H1 (cell line): ENCODE data around the gene TLR5. TPM values are rescaled to one million over a fixed set of nuclear protein-coding genes. Genes with fewer than 3 reads are reported as not detected.

Experiments
- CTCF ChIA-PET: fragments of 300-600 bp; sonication (Branson Sonifier 250); formaldehyde crosslinking; loops from one replicate; lab custom pipeline; 2021; ENCODE audit not compliant: partially characterized antibody; lab: Charles Lee
- POLR2A ChIA-PET: fragments of 300-600 bp; sonication (Branson Sonifier 250); formaldehyde crosslinking; loops from one replicate; lab custom pipeline; 2021; ENCODE audit warnings: inconsistent platforms; ENCODE audit not compliant: partially characterized antibody; lab: Charles Lee
- DNase-seq, 2 experiments: peaks; one replicate each; pipeline versions ENCODE4 v3.0.0 to v3.0.0-alpha.2; 2010 to 2022; ENCODE audit warnings: low spot score in 2 of 2, low read depth in 1 of 2, mixed read lengths in 1 of 2
- FAIRE-seq: peaks from 2 replicates; lab custom pipeline; 2011; peaks lifted over from hg19 to GRCh38; lab: Jason Lieb, UNC
- H2AFZ ChIP-seq: 2 replicates; pipeline ENCODE4 v1.8.1; 2012; ENCODE audit warnings: low read length, inconsistent platforms
- H2AK5ac ChIP-seq: 2 replicates; pipeline ENCODE4 v1.6.1; 2013; ENCODE audit warnings: low read depth, low read length
- H2BK120ac ChIP-seq: replicated peaks from 2 replicates; pipeline ENCODE3; 2013; ENCODE audit warnings: low read depth, low read length, inconsistent platforms
- H2BK12ac ChIP-seq: 2 replicates; pipeline ENCODE4 v1.6.1; 2013; ENCODE audit warnings: low read depth, low read length
- H2BK15ac ChIP-seq: 2 replicates; pipeline ENCODE4 v1.6.1; 2013; ENCODE audit warnings: low read length
- H2BK20ac ChIP-seq: 2 replicates; pipeline ENCODE4 v1.6.1; 2013; ENCODE audit warnings: low read length
- H2BK5ac ChIP-seq: 2 replicates; pipeline ENCODE4 v1.6.1; 2013; ENCODE audit warnings: low read depth, low read length
- H3K14ac ChIP-seq: 2 replicates; pipeline ENCODE4 v1.6.1; 2013; ENCODE audit warnings: inconsistent platforms; ENCODE audit not compliant: insufficient read length
- H3K18ac ChIP-seq: 2 replicates; pipeline ENCODE4 v1.6.1; 2013; ENCODE audit warnings: low read length; ENCODE audit errors: extremely low read depth
- H3K23ac ChIP-seq: 2 replicates; pipeline ENCODE4 v1.6.1; 2013; ENCODE audit warnings: inconsistent platforms; ENCODE audit not compliant: insufficient read length
- H3K23me2 ChIP-seq: 2 replicates; pipeline ENCODE4 v1.6.1; 2013; ENCODE audit warnings: low read depth, low read length
- H3K27ac ChIP-seq: 2 replicates; pipeline ENCODE4 v1.6.1; 2011; ENCODE audit warnings: low read depth, low read length, inconsistent platforms
- H3K27me3 ChIP-seq, 4 experiments: replicated peaks in 1 of 4; 1 replicate in 1 of 4; 2 replicates in 3 of 4; pipeline versions ENCODE4 v1.6.1 to v1.8.1; 2011 to 2013; ENCODE audit warnings: low read length in 3 of 4, mild to moderate bottlenecking in 3 of 4, inconsistent platforms in 2 of 4, mixed read lengths in 2 of 4, moderate library complexity in 1 of 4; ENCODE audit not compliant: control insufficient read depth in 3 of 4, insufficient read depth in 3 of 4; ENCODE audit errors: extremely low read depth in 1 of 4
- H3K36me3 ChIP-seq, 4 experiments: 2 replicates each; pipeline versions ENCODE4 v1.6.1 to v1.8.1; 2011 to 2013; ENCODE audit warnings: mild to moderate bottlenecking in 4 of 4, low read length in 3 of 4, moderate library complexity in 2 of 4, control low read depth in 1 of 4, inconsistent platforms in 1 of 4; ENCODE audit not compliant: insufficient read depth in 4 of 4, control insufficient read depth in 2 of 4
- H3K4ac ChIP-seq: replicated peaks from 2 replicates; pipeline ENCODE3; 2013; ENCODE audit warnings: low read length, low read depth, mixed read lengths, inconsistent platforms; ENCODE audit not compliant: insufficient read length
- H3K4me1 ChIP-seq, 4 experiments: replicated peaks in 1 of 4; 1 replicate in 1 of 4; 2 replicates in 3 of 4; pipeline versions ENCODE4 v1.6.1 to v1.8.1; 2011 to 2013; ENCODE audit warnings: low read length in 3 of 4, inconsistent platforms in 2 of 4, mixed read lengths in 1 of 4; ENCODE audit not compliant: insufficient read depth in 4 of 4, control insufficient read depth in 3 of 4
- H3K4me2 ChIP-seq, 2 experiments: 2 replicates each; pipeline versions ENCODE4 v1.6.1 to v1.8.1; 2011 to 2013; ENCODE audit warnings: low read depth in 2 of 2, low read length in 2 of 2, control low read depth in 1 of 2, inconsistent platforms in 1 of 2, mild to moderate bottlenecking in 1 of 2; ENCODE audit not compliant: insufficient read depth in 1 of 2
- H3K4me3 ChIP-seq, 4 experiments: fragments of 200-600, 300-600 bp in 1 of 4; sonication (generic), shearing (Covaris generic), sonication (Bioruptor Twin) in 1 of 4; 2 replicates each; pipeline versions ENCODE4 v1.5.1 to v1.8.1; 2011 to 2016; ENCODE audit warnings: low read length in 4 of 4, low read depth in 3 of 4, control low read depth in 2 of 4, inconsistent platforms in 2 of 4, mild to moderate bottlenecking in 2 of 4, mixed read lengths in 1 of 4, moderate library complexity in 1 of 4; ENCODE audit not compliant: insufficient read depth in 2 of 4; ENCODE audit errors: extremely low read depth in 1 of 4
- H3K56ac ChIP-seq: replicated peaks from 2 replicates; pipeline ENCODE3; 2013; ENCODE audit warnings: low read depth, mild to moderate bottlenecking, mixed read lengths, low read length, inconsistent platforms; ENCODE audit not compliant: insufficient read length
- H3K79me1 ChIP-seq: 2 replicates; pipeline ENCODE4 v1.6.1; 2013; ENCODE audit warnings: low read depth, low read length, control low read depth
- H3K79me2 ChIP-seq, 2 experiments: 2 replicates each; pipeline versions ENCODE4 v1.6.1 to v1.8.1; 2012 to 2013; ENCODE audit warnings: low read length in 2 of 2, mild to moderate bottlenecking in 2 of 2, inconsistent platforms in 1 of 2; ENCODE audit not compliant: insufficient read depth in 2 of 2, control insufficient read depth in 1 of 2
- H3K9ac ChIP-seq, 4 experiments: replicated peaks in 1 of 4; 1 replicate in 1 of 4; 2 replicates in 3 of 4; pipeline versions ENCODE4 v1.6.1 to v1.8.1; 2011 to 2013; ENCODE audit warnings: low read depth in 3 of 4, low read length in 3 of 4, control low read depth in 2 of 4, mild to moderate bottlenecking in 2 of 4, moderate library complexity in 2 of 4, inconsistent platforms in 1 of 4; ENCODE audit errors: extremely low read depth in 1 of 4
- H3K9me3 ChIP-seq, 2 experiments: 2 replicates each; pipeline versions ENCODE4 v1.6.1 to v1.8.1; 2012 to 2013; ENCODE audit warnings: mild to moderate bottlenecking in 2 of 2, moderate library complexity in 2 of 2, control low read depth in 1 of 2, inconsistent platforms in 1 of 2, low read depth in 1 of 2, low read length in 1 of 2, mixed read lengths in 1 of 2; ENCODE audit not compliant: insufficient read depth in 2 of 2
- H4K20me1 ChIP-seq, 2 experiments: replicated peaks in 1 of 2; 2 replicates each; pipeline versions ENCODE3 to v1.8.1; 2011 to 2013; ENCODE audit warnings: inconsistent platforms in 2 of 2, low read length in 2 of 2, mild to moderate bottlenecking in 1 of 2; ENCODE audit not compliant: insufficient read depth in 2 of 2, control insufficient read depth in 1 of 2
- H4K5ac ChIP-seq: 2 replicates; pipeline ENCODE4 v1.6.1; 2013; ENCODE audit warnings: low read length, low read depth, mixed read lengths, inconsistent platforms; ENCODE audit not compliant: insufficient read length
- H4K8ac ChIP-seq: 2 replicates; pipeline ENCODE4 v1.8.0; 2013; ENCODE audit warnings: mild to moderate bottlenecking, moderate library complexity, low read length, inconsistent platforms; ENCODE audit not compliant: insufficient read depth; ENCODE audit errors: extremely low read depth
- H4K91ac ChIP-seq: replicated peaks from 2 replicates; pipeline ENCODE3; 2013; ENCODE audit warnings: low read length, mixed read lengths, inconsistent platforms; ENCODE audit not compliant: insufficient read length
- CBX8 ChIP-seq: fragments of 300-800, 300-1000 bp; sonication (generic); IDR thresholded peaks from 2 replicates; pipeline ENCODE4 v1.7.1; 2016; ENCODE audit warnings: low read depth, low read length, borderline replicate concordance
- CHD1 ChIP-seq: IDR thresholded peaks from 2 replicates; pipeline ENCODE4 v1.6.1; 2012; ENCODE audit warnings: low read depth, low read length, improper control_type of control experiment
- GTF2F1 ChIP-seq: IDR thresholded peaks from 2 replicates; pipeline ENCODE4 v1.6.1; 2012; ENCODE audit warnings: low read depth, low read length, improper control_type of control experiment, borderline replicate concordance
- KDM4A ChIP-seq: IDR thresholded peaks from one replicate; pipeline ENCODE4 v1.7.1; 2012; ENCODE audit warnings: low read depth, mild to moderate bottlenecking, moderate library complexity, low read length, inconsistent platforms; ENCODE audit not compliant: severe bottlenecking
- MAFK ChIP-seq: IDR thresholded peaks from 2 replicates; pipeline ENCODE4 v1.6.1; 2012; ENCODE audit warnings: low read depth, mild to moderate bottlenecking, improper control_type of control experiment, low read length
- WGBS, 2 experiments: shearing (Covaris generic) in 1 of 2; methylation state at CpG; one replicate each; pipeline versions ENCODE4 v1.1.6 to v1.1.7; 2013 to 2015; ENCODE audit warnings: low lambda C conversion rate in 2 of 2, mixed read lengths in 2 of 2, inconsistent platforms in 1 of 2, low coverage in 1 of 2, missing lambda C conversion rate in 1 of 2; ENCODE audit not compliant: insufficient replicate concordance in 2 of 2, insufficient coverage in 1 of 2, insufficient read length in 1 of 2; ENCODE audit errors: extremely low coverage in 1 of 2, missing lambda C conversion rate in 1 of 2; 5-methylcytosine and 5-hydroxymethylcytosine counted together
- polyA plus RNA-seq, 7 experiments: library from polyadenylated mRNA; depleted of rRNA in 3 of 7; stranded (reverse) in 5 of 7; unstranded in 2 of 7; fragments of >200 nt in 5 of 7; fragments of 200-250 nt in 2 of 7; gene quantifications; 1 replicate in 5 of 7; 2 replicates in 1 of 7; 4 replicates in 1 of 7; pipeline versions ENCODE4 v1.2.1 to v1.2.3, GENCODE V29; 2011 to 2013; ENCODE audit warnings: missing spikeins in 2 of 7, mixed read lengths in 2 of 7
- total RNA-seq: library from RNA; stranded (reverse); fragmentation: NEBNext Ultra II Directional; extraction: Animal tissue kit (Norgen Biotek cat#: 25700); gene quantifications from 2 replicates; pipeline ENCODE4 v1.2.1, GENCODE V29; 2021
- TF ChIP-seq, protein P1 (sequence below): IDR thresholded peaks from 2 replicates; pipeline ENCODE4 v1.6.1; 2011; ENCODE audit warnings: low read length, improper control_type of control experiment

The TLR5 gene
- total and polyA plus RNA-seq, 2 of the 8 experiments (the other 6 are each of a cell fraction or from before 2014, with no cell fraction given) = 0.35 to 0.74 TPM

DNA sequence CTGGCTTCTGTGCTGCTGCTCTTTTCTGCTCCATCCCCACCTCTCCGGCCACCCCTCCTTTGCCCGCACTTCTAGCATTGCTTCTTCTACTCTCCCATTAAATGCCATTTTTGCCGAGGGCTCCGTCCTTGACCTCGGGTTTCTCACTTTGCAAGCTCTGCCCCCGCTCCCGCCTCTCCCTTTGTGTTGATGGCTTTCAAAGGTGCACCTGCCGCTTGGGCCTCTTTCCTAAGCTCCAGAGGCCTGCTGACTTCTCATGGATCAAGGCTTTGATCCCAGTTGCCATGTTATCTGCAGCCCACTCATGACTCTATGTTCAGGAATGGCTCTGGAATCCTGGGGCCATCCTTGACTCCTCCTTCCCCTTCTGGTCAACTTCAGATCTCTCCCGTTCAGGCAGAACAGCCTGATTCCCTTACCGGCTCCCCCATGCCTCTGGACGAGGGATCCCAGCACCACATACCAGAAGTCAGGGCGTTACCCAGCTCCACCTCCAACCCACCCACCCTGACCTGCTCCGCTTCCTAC lies 54.3 kb downstream of the TLR5 start:
- no peak overlapping the region for H3K4ac ChIP-seq
- no peak overlapping the region for H2BK12ac ChIP-seq
- H2AK5ac ChIP-seq = no peak overlapping the region
- H3K9me3 ChIP-seq = no peaks in the 10 kb centered on the region
- H4K8ac ChIP-seq = no peak overlapping the region
- H2BK120ac ChIP-seq = no peak overlapping the region
- H3K56ac ChIP-seq = no peak overlapping the region
- H2BK5ac ChIP-seq = no peak overlapping the region
- WGBS, 2 experiments = 83% methylated on average over 13 of the region's 13 CpGs; no CpG with 5 or more reads in 1 of the 2 experiments
- ChIA-PET CTCF (interaction anchor here (0.6 to 18.1 kb wide), 25 partner anchors 9 to 334 kb away, joined by 3 to 163 read pairs (median 7); no protein-coding TSS in a partner anchor), POLR2A (interaction anchor here (0.6 to 4.2 kb wide), 9 partner anchors 9 to 124 kb away, joined by 3 to 17 read pairs (median 3); no protein-coding TSS in a partner anchor)
- no peak overlapping the region for H3K23ac ChIP-seq
- H3K4me3 ChIP-seq = no peak overlapping the region
- no peaks in the 10 kb centered on the region for H3K79me2 ChIP-seq
- DNase-seq (no peak), FAIRE-seq (no peak)
- H3K36me3 ChIP-seq = no peaks in the 10 kb centered on the region
- no peak overlapping the region for H3K18ac ChIP-seq
- peaks cover 0 to 4% (median 0%) of the 10 kb centered on the region in 4 experiments; a peak in 1 of 7 replicates for H3K4me1 ChIP-seq
- peaks cover 0 to 5% (median 1%) of the 10 kb centered on the region in 4 experiments; a peak in 3 of 7 replicates for H3K27me3 ChIP-seq
- no peak overlapping the region for H3K9ac ChIP-seq
- H3K4me2 ChIP-seq = no peak overlapping the region
- no peak overlapping the region for H2BK15ac ChIP-seq
- no peak overlapping the region for H3K14ac ChIP-seq
- no peaks in the 10 kb centered on the region for H4K20me1 ChIP-seq
- no peaks in the 10 kb centered on the region for H3K79me1 ChIP-seq
- no peak overlapping the region for H3K27ac ChIP-seq
- H2BK20ac ChIP-seq = no peak overlapping the region
- H4K5ac ChIP-seq = no peak overlapping the region
- no peak overlapping the region for H2AFZ ChIP-seq
- no peaks in the 10 kb centered on the region for H3K23me2 ChIP-seq
- H4K91ac ChIP-seq = no peak overlapping the region
- TF ChIP-seq KDM4A (no peak), GTF2F1 (no peak), CHD1 (no peak), CBX8 (no peak), MAFK (no peak)
- TF ChIP-seq, protein P1, sequence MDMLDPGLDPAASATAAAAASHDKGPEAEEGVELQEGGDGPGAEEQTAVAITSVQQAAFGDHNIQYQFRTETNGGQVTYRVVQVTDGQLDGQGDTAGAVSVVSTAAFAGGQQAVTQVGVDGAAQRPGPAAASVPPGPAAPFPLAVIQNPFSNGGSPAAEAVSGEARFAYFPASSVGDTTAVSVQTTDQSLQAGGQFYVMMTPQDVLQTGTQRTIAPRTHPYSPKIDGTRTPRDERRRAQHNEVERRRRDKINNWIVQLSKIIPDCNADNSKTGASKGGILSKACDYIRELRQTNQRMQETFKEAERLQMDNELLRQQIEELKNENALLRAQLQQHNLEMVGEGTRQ = no peak
